HG03066 (cell line): ENCODE data around the gene SDF4.

Source experiments
- ATAC-seq: cut with Tn5 transposase; IDR thresholded peaks from one replicate; pipeline ENCODE4 v1.9.1; 2021; ENCODE audit warnings: low read depth; ENCODE audit not compliant: unreplicated experiment

SDF4 gene

GRCh38 chr1:1229770-1230169, 2.0 kb downstream of the SDF4 start:
- ATAC-seq = no peak

GRCh38 chr1:1228596-1229321, 3.0 kb downstream of the SDF4 start:
- ATAC-seq = no peak

- no peak for ATAC-seq
Observed at GRCh38 chr1:1228187-1228586, 3.6 kb downstream of the SDF4 start.

- ATAC-seq = no peak
Observed at GRCh38 chr1:1227386-1227785, 4.4 kb downstream of the SDF4 start.

- no peak for ATAC-seq
Observed at GRCh38 chr1:1226566-1227362, 5.0 kb downstream of the SDF4 start.

GRCh38 chr1:1225913-1226312, 5.9 kb downstream of the SDF4 start:
- no peak for ATAC-seq

GRCh38 chr1:1225238-1225845, 6.5 kb downstream of the SDF4 start:
- no peak for ATAC-seq

GRCh38 chr1:1223891-1224290, 7.9 kb downstream of the SDF4 start:
- no peak for ATAC-seq

GRCh38 chr1:1223321-1223720, 8.5 kb downstream of the SDF4 start:
- ATAC-seq = no peak

- no peak for ATAC-seq
Observed at GRCh38 chr1:1222575-1223225, 9.1 kb downstream of the SDF4 start.

- no peak for ATAC-seq
Observed at GRCh38 chr1:1221887-1222574, 9.8 kb downstream of the SDF4 start.

- no peak for ATAC-seq
Observed at GRCh38 chr1:1220197-1220596, 11.6 kb downstream of the SDF4 start.

GRCh38 chr1:1219341-1219740, 12.5 kb downstream of the SDF4 start:
- no peak for ATAC-seq

GRCh38 chr1:1218524-1219200, 13.1 kb downstream of the SDF4 start:
- no peak for ATAC-seq

- ATAC-seq = no peak
Observed at GRCh38 chr1:1217621-1218523, 13.9 kb downstream of the SDF4 start.

- no peak for ATAC-seq
Observed at GRCh38 chr1:1216770-1217620, 14.8 kb downstream of the SDF4 start.

- ATAC-seq = no peak
Observed at GRCh38 chr1:1215881-1216605, 15.8 kb downstream of the SDF4 start.
